Measurements from ENCODE around the gene FMN1.

DNA sequence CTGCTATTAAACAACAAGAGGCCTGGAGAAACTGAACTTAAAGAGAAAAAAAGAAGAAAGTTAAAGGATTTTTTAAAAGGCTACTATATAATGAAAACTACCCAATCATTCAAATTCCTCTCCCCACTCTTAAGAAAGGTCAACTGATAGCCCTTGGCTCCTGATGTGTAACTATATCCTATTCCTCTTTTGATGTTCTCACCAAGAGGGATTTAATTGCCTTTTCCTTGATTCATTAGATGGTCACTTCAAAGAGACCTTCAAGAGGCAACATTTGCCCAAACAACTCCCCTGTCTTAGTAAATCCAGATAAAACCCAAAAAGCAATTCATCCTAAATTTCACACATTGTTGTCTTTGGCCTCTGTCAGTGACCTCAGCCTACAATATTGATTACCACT, 86.0 kb downstream of the FMN1 start:
- TF ChIP-seq, protein P1, sequence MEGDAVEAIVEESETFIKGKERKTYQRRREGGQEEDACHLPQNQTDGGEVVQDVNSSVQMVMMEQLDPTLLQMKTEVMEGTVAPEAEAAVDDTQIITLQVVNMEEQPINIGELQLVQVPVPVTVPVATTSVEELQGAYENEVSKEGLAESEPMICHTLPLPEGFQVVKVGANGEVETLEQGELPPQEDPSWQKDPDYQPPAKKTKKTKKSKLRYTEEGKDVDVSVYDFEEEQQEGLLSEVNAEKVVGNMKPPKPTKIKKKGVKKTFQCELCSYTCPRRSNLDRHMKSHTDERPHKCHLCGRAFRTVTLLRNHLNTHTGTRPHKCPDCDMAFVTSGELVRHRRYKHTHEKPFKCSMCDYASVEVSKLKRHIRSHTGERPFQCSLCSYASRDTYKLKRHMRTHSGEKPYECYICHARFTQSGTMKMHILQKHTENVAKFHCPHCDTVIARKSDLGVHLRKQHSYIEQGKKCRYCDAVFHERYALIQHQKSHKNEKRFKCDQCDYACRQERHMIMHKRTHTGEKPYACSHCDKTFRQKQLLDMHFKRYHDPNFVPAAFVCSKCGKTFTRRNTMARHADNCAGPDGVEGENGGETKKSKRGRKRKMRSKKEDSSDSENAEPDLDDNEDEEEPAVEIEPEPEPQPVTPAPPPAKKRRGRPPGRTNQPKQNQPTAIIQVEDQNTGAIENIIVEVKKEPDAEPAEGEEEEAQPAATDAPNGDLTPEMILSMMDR (IDR thresholded peaks at IDR 0.05) = no peak
- TF ChIP-seq POLR2A (IDR thresholded peaks at IDR 0.05) = no peak

Data from transverse colon (tissue), 3 donors.